Esophagus squamous epithelium (tissue), 5 donors: ENCODE measurements around the gene COX7A1. TPM values are rescaled to one million over a fixed set of nuclear protein-coding genes. Genes with fewer than 3 reads are reported as not detected.
"Not testable (repeated sequence)": the region's sequence is repeated elsewhere in the genome, so short reads cannot be mapped to it uniquely, and the experiment has no call there.

Experiments used
- DNase-seq: peaks from one replicate; lab custom pipeline; 2025; lab: John Stamatoyannopoulos, UW
- H3K27ac ChIP-seq, 4 donors: fragments of 200-600 bp; sonication (generic); one replicate each; pipeline ENCODE4 v1.5.1; 2016 to 2019; ENCODE audit warnings: mild to moderate bottlenecking in 1 of 4
- H3K27me3 ChIP-seq, 4 donors: fragments of 200-600 bp; sonication (generic); 1 replicate in 3 of 4; 2 replicates in 1 of 4; pipeline versions ENCODE4 v1.5.1 to v1.6.0; 2017 to 2021; ENCODE audit warnings: antibody characterized with exemption in 1 of 4
- H3K36me3 ChIP-seq, 3 donors: fragments of 200-600 bp; sonication (generic); one replicate each; pipeline ENCODE4 v1.5.1; 2016 to 2019
- H3K4me1 ChIP-seq, 3 donors: fragments of 200-600 bp; sonication (generic); one replicate each; pipeline ENCODE4 v1.5.1; 2017 to 2019
- H3K4me3 ChIP-seq, 4 donors: fragments of 200-600 bp; sonication (generic); 1 replicate in 3 of 4; 2 replicates in 1 of 4; pipeline ENCODE4 v1.5.1; 2016 to 2019; ENCODE audit warnings: mild to moderate bottlenecking in 2 of 4, moderate library complexity in 1 of 4
- H3K9me3 ChIP-seq, 3 donors: fragments of 200-600 bp; sonication (generic); one replicate each; pipeline ENCODE4 v1.5.1; 2016 to 2019
- CTCF ChIP-seq, 6 experiments: fragments of 450-650 bp in 4 of 6; fragments of 200-600 bp in 2 of 6; sonication (generic) in 2 of 6; IDR thresholded peaks; one replicate each; pipeline ENCODE4 v1.5.1; 2016 to 2019; ENCODE audit warnings: antibody characterized with exemption in 6 of 6, mild to moderate bottlenecking in 4 of 6, moderate library complexity in 4 of 6
- POLR2A ChIP-seq, 4 donors: fragments of 450-650 bp; IDR thresholded peaks; one replicate each; pipeline ENCODE4 v1.6.1; 2017; ENCODE audit warnings: antibody characterized with exemption in 4 of 4, mild to moderate bottlenecking in 4 of 4, moderate library complexity in 3 of 4
- WGBS, 2 donors: methylation state at CpG; one replicate each; pipeline ENCODE4 v1.1.5; 2018; 5-methylcytosine and 5-hydroxymethylcytosine counted together
- intact Hi-C: fragments of 100-400 bp; cut with DNase I; formaldehyde crosslinking; loops from one replicate; pipeline ENCODE4 v1.15.0; 2022
- total RNA-seq, 4 donors: library from RNA; depleted of rRNA; stranded (reverse); fragments of >200 nt; gene quantifications; one replicate each; pipeline ENCODE4 v1.1.0, GENCODE V29; 2016
- donor health status: DM: yes; HTN: yes; CAD: no.

The COX7A1 gene
- total RNA-seq, 4 donors from 2014 or later, result 2.0 to 15.8 (median 3.1) TPM

DNA sequence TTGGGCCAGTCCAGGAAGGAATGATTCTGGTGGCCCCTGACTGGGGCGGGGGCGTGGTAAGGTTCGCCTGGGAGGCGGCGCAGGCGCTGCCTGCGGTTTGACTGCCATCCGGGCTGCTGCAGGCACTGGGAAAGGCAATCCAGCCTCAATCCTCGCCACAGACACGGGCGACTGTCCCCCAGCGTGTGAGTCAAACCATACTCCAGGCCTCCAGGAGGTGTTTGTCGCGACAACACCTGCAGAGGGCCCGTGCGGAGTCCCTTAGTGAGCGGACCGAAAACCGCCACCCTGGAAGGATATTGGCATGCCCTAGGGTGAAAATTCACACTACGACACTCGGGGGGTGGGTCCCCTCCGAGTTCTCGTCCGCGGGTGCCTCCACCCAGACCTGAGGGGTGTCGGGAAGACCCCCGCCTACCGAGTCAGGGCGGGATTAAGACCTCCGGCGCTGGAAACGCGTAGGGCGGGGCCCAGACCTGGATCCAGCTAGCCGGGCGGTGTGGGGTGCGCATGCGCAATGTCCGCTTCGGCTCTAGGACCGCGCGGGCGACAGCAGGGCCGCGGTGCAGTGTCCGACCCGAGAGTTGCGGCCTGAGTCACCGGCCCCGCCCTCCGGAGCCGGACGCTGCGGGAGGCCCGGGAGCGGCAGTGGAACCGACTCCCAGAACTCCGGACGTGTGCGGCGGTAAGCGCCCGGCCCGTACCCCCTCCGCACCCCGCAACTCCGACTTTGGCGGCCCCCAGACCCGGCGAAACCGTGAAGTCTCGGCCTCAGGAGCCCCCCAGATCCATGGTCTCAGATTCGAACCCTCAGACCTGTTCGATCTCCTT, 12.6 kb downstream of the COX7A1 start, which contains the start of gene CAPNS1:
CAPNS1 (plus strand) TSS at position 594 of the 831 bp plus-strand sequence. CDS start 946 bp downstream, outside the sequence.
- Histone ChIP-seq H3K9me3 (no peaks in the 10 kb centered on the region), H3K4me1 (peaks cover 26 to 64% (median 32%) of the 10 kb centered on the region in 3 donors), H3K36me3 (peaks cover 9 to 33% (median 19%) of the 10 kb centered on the region in 3 donors), H3K27me3 (no peaks in the 10 kb centered on the region), H3K27ac (peak within 1 kb of the TSS; percentile 92 to 99 (median 99)), H3K4me3 (peak within 1 kb of the TSS; percentile 68 to 88 (median 82))
- peak; percentile 62 for DNase-seq
- TF ChIP-seq CTCF (IDR thresholded peaks at IDR 0.05), result peak in 4 of 6 experiments; percentile 9 to 24 (median 22)
- TF ChIP-seq POLR2A (IDR thresholded peaks at IDR 0.05), result peak in 3 of 4 donors; percentile 96 to 98 (median 97)
- intact Hi-C loops, result no loop called here
- 0% methylated on average over 7 to 20 of the region's 75 CpGs for WGBS, 2 donors

DNA sequence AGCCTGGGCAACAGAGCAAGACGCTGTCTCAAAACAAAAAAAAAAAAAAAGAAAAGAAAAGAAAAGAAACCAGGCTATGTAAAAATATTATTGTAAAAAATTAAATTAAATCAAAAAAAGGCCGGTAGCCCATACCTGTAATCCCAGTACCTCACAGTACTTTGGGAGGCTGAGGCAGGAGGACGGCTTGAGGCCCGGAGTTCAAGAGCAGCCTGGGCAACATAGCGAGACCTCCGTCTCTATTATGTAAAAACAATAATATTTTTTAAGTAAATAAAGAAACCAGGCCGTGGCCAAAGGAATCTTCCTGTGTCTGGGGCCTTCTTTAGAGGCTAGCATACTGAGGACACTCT, 13.2 kb downstream of the COX7A1 start:
- Histone ChIP-seq H3K4me1 (peaks cover 26 to 65% (median 32%) of the 10 kb centered on the region in 3 donors), H3K4me3 (peak overlapping the region; percentile 68 to 88 (median 82)), H3K9me3 (no peaks in the 10 kb centered on the region), H3K27me3 (no peaks in the 10 kb centered on the region), H3K36me3 (peaks cover 9 to 27% (median 14%) of the 10 kb centered on the region in 3 donors), H3K27ac (peak overlapping the region; percentile 92 to 99 (median 99))
- no peak for TF ChIP-seq POLR2A (IDR thresholded peaks at IDR 0.05)
- TF ChIP-seq CTCF (IDR thresholded peaks at IDR 0.05), result no peak
- WGBS, 2 donors, result 35 to 48% methylated on average over 7 of the region's 7 CpGs
- DNase-seq, result no peak
- intact Hi-C loops, result no loop called here

DNA sequence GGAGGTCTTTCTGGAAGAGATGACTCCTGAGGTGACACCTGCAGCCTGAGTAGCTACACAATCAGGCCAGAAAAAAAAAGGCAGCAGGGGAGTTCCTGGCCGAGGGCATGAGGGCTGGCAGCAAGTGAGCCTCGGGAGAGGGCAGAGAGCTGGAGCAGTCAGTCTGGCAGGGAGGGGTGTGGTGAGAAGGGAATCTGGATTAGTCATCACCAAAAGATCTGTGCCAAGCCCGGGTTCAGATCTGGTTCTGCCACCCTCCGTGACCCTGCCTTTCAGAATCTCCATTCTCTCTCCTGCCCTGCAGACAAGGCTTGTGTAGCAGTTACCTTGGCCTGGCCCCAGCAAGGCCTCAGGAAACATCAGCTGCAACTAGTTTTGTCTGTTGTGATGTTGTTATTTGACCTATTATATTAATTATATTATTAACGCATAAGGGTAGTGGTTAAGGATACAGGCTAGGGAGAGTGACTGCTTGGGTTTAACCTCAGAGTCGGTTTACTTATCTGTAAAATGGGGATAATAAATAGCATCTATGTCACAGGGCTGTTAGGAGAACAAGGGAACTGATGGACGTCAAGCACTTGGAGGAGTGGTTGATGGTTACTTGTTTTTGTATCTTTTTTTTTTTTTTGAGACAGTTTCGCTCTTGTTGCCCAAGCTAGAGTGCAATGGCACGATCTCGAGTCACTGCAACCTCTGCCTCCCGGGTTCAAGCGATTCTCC, 15.1 kb downstream of the COX7A1 start:
- TF ChIP-seq POLR2A (IDR thresholded peaks at IDR 0.05) (peak in 1 of 4 donors; percentile 37), CTCF (IDR thresholded peaks at IDR 0.05) (no peak)
- Histone ChIP-seq H3K9me3 (no peaks in the 10 kb centered on the region), H3K27me3 (no peaks in the 10 kb centered on the region), H3K27ac (peak overlapping the region; percentile 87 to 99 (median 96)), H3K4me3 (peak overlapping the region in 1 of 4 donors; percentile 40), H3K36me3 (peaks cover under 1 to 7% (median 1%) of the 10 kb centered on the region in 3 donors), H3K4me1 (peaks cover 32 to 80% (median 39%) of the 10 kb centered on the region in 3 donors)
- no peak for DNase-seq
- 36 to 49% methylated on average over 10 to 12 of the region's 12 CpGs for WGBS, 2 donors
- intact Hi-C loops, result no loop called here

- Histone ChIP-seq H3K27ac (peak overlapping the region in 3 of 4 donors; percentile 92 to 99 (median 99)), H3K4me1 (peaks cover 26 to 85% (median 45%) of the 10 kb centered on the region in 3 donors)
- H3K27me3 ChIP-seq, H3K9me3 ChIP-seq, H3K4me3 ChIP-seq, H3K36me3 ChIP-seq, DNase-seq, intact Hi-C loops: not testable (repeated sequence)
- 100% methylated on average over 3 of the region's 4 CpGs; no CpG with 5 or more reads in 1 of the 2 donors for whole genome bisulfite sequencing, 2 donors
Measured at GRCh38 chr19:36134867-36135266, 17.4 kb downstream of the COX7A1 start.

DNA sequence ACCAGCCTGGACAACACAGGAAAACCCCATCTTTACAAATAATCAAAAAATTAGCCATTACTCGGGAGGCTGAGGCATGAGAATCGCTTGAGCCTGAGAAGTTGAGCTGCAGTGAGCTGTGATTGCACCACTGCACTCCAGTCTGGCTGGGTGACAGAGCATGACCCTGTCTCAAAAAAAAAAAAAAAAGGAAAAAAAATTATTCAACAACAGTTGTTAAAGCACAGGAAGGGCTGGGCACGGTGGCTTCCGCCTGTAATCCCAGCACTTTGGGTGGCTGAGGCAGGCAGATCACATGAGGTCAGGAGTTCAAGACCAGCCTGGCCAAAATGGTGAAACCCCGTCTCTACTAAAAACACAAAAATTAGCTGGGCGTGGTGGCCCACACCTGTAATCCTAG, 21.0 kb downstream of the COX7A1 start:
- H3K36me3 ChIP-seq, H3K9me3 ChIP-seq, H3K27me3 ChIP-seq, intact Hi-C loops, H3K4me3 ChIP-seq, DNase-seq: not testable (repeated sequence)
- 25 to 36% methylated on average over 6 of the region's 6 CpGs for WGBS, 2 donors
- Histone ChIP-seq H3K4me1 (peaks cover 25 to 75% (median 33%) of the 10 kb centered on the region in 3 donors), H3K27ac (peak overlapping the region; percentile 59 to 99 (median 81))
